Measurements from ENCODE around the gene CYP27B1. TPM values are rescaled to one million over a fixed set of nuclear protein-coding genes. Genes with fewer than 3 reads are reported as not detected.

CYP27B1 gene
- total RNA-seq, 1 experiment from 2014 or later = 6.9 TPM

DNA sequence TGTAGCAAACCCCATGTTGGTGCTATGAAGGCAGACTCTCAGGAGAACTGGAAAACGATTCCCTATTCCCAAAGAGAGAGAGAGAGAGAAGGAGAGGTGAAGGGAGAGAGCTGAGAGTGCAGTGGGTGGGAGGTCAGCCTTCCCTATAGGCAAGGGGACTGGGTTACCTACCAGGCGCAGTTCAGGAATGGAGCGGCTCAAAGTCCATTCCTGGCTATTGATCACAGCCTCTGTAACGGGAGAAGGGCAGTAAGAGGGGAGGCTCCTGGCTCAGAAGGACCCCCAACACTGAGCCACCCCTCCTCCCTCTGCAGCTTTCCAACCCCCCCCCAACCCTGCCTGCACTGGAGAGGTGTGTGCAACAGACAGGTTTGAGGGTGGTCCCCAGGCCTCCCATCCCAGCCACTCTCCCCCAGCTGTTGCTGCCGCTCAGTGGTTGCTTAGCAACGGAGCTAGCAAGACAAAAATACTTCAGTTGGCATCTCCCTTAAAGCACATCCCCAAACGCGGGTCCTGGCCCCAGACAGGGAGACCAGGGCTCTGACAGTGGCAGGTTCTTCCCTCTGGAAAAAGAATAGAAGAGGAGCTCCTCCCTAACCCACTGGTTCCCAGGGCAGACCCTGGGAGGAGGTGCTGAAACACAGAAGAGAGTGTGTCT is 31.6 kb downstream of the CYP27B1 start:
- no peaks in the 10 kb centered on the region for H3K9me3 Mint-ChIP-seq (ENCODE audit: unreplicated experiment)
- Histone ChIP-seq H3K4me1 (peaks cover 12% of the 10 kb centered on the region), H3K4me3 (ENCODE audit: low read depth, low read length) (no peak overlapping the region), H3K36me3 (ENCODE audit: control insufficient read depth, insufficient read depth, low read length) (no peaks in the 10 kb centered on the region), H3K27me3 (replicated peaks; ENCODE audit: control insufficient read depth, insufficient read depth, low read length) (peaks cover 7% of the 10 kb centered on the region), H3K9me3 (no peaks in the 10 kb centered on the region)
- ChIA-PET CTCF (interaction anchor here (0.6 to 3.8 kb wide), 7 partner anchors 9 to 607 kb away, joined by 3 to 32 read pairs (median 4); partner anchors contain the start of genes B4GALNT1, GLI1 and TSPAN31), POLR2A (interaction anchor here (0.7 kb wide), 1 partner anchor 9 kb away, joined by 5 read pairs; no protein-coding TSS in a partner anchor)
- BruUV-seq (replicated peaks) = no TSS peak
- peaks cover 17% of the 10 kb centered on the region for H3K4me1 Mint-ChIP-seq (ENCODE audit: low read depth, unreplicated experiment)
- TF ChIP-seq, protein P1, sequence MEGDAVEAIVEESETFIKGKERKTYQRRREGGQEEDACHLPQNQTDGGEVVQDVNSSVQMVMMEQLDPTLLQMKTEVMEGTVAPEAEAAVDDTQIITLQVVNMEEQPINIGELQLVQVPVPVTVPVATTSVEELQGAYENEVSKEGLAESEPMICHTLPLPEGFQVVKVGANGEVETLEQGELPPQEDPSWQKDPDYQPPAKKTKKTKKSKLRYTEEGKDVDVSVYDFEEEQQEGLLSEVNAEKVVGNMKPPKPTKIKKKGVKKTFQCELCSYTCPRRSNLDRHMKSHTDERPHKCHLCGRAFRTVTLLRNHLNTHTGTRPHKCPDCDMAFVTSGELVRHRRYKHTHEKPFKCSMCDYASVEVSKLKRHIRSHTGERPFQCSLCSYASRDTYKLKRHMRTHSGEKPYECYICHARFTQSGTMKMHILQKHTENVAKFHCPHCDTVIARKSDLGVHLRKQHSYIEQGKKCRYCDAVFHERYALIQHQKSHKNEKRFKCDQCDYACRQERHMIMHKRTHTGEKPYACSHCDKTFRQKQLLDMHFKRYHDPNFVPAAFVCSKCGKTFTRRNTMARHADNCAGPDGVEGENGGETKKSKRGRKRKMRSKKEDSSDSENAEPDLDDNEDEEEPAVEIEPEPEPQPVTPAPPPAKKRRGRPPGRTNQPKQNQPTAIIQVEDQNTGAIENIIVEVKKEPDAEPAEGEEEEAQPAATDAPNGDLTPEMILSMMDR (IDR thresholded peaks at IDR 0.05; ENCODE audit: insufficient read depth in 1 of 2, low read depth in 1 of 2, low read length in 1 of 2, severe bottlenecking in 1 of 2, unreplicated experiment in 1 of 2) = no peak
- H3K4me3 Mint-ChIP-seq (ENCODE audit: unreplicated experiment) = peak overlapping the region; percentile 68
- H3K36me3 Mint-ChIP-seq (ENCODE audit: insufficient read depth, unreplicated experiment) = no peaks in the 10 kb centered on the region
- DNase-seq = no peak
- intact Hi-C loops (cut with micrococcal nuclease; ENCODE audit: unreplicated experiment) = loop anchor here (5.0 kb wide), 2 partner anchors 43 to 278 kb away; partner anchors contain the start of genes GLI1, INHBE and OS9
- no peak overlapping the region for H3K27ac Mint-ChIP-seq (ENCODE audit: unreplicated experiment)
- H3K27me3 Mint-ChIP-seq (ENCODE audit: insufficient read depth, unreplicated experiment) = peaks cover 30% of the 10 kb centered on the region

DNA sequence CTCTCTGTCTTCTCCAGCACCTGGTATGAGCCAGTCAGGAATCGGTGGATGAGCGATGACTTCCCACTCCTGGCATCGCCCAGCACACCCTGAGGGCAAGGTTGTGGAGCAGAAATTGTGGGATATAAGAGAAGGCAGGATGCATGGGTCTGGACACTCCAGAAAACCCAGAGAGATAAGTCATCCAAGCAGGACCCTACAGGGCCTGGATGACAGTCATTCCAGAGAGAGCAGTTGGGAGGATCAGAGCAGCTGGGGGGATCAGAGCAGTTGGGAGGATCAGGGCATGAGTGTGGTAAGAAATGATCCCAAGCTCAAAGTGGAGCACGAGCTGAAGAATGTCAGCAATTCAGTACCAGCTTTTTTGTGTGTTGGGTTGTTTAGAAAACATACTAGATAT is 32.3 kb downstream of the CYP27B1 start:
- no peak overlapping the region for H3K4me3 ChIP-seq (ENCODE audit: low read depth, low read length)
- Mint-ChIP-seq H3K4me1 (ENCODE audit: low read depth, unreplicated experiment) (peaks cover 17% of the 10 kb centered on the region), H3K27me3 (ENCODE audit: insufficient read depth, unreplicated experiment) (peaks cover 30% of the 10 kb centered on the region), H3K36me3 (ENCODE audit: insufficient read depth, unreplicated experiment) (no peaks in the 10 kb centered on the region), H3K9me3 (ENCODE audit: unreplicated experiment) (no peaks in the 10 kb centered on the region), H3K4me3 (ENCODE audit: unreplicated experiment) (no peak overlapping the region), H3K27ac (ENCODE audit: unreplicated experiment) (no peak overlapping the region)
- ChIA-PET POLR2A (no interaction called here), CTCF (interaction anchor here (1.7 to 3.8 kb wide), 2 partner anchors 8 to 151 kb away, joined by 8 to 32 read pairs; no protein-coding TSS in a partner anchor)
- TF ChIP-seq, protein P1 (IDR thresholded peaks at IDR 0.05; ENCODE audit: insufficient read depth in 1 of 2, low read depth in 1 of 2, low read length in 1 of 2, severe bottlenecking in 1 of 2, unreplicated experiment in 1 of 2) = no peak
- BruUV-seq (replicated peaks) = no TSS peak
- H3K9me3 ChIP-seq = no peaks in the 10 kb centered on the region
- peaks cover 7% of the 10 kb centered on the region for H3K27me3 ChIP-seq (replicated peaks; ENCODE audit: control insufficient read depth, insufficient read depth, low read length)
- DNase-seq = no peak
- H3K4me1 ChIP-seq = peaks cover 12% of the 10 kb centered on the region
- intact Hi-C loops (cut with micrococcal nuclease; ENCODE audit: unreplicated experiment) = no loop called here
- H3K36me3 ChIP-seq (ENCODE audit: control insufficient read depth, insufficient read depth, low read length) = no peaks in the 10 kb centered on the region

DNA sequence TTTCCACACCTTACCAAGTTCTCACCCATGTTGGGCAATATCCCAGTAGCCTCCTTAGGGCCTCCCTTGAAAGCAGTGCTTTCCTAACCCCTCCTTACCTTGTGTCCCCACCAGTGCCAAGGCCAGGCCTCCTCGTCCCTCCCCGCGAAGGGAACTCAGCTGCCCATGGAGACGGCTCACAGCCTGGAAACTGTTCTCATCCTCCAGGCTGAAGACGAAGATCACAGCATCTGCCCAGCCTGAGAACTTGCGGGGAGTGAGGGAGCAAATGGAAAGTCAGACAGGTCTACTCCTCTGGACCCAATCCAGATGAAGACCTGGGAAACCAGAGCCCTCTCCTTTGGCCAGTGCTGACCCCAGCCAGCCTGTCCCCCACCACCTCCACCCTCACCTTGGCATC is 33.0 kb downstream of the CYP27B1 start:
- H3K9me3 ChIP-seq = no peaks in the 10 kb centered on the region
- ChIA-PET POLR2A (no interaction called here), CTCF (no interaction called here)
- H3K36me3 Mint-ChIP-seq (ENCODE audit: insufficient read depth, unreplicated experiment) = no peaks in the 10 kb centered on the region
- BruUV-seq (replicated peaks) = no TSS peak
- H3K9me3 Mint-ChIP-seq (ENCODE audit: unreplicated experiment) = no peaks in the 10 kb centered on the region
- no peak overlapping the region for H3K27ac Mint-ChIP-seq (ENCODE audit: unreplicated experiment)
- no peaks in the 10 kb centered on the region for H3K36me3 ChIP-seq (ENCODE audit: control insufficient read depth, insufficient read depth, low read length)
- no peak overlapping the region for H3K4me3 Mint-ChIP-seq (ENCODE audit: unreplicated experiment)
- peaks cover 7% of the 10 kb centered on the region for H3K27me3 ChIP-seq (replicated peaks; ENCODE audit: control insufficient read depth, insufficient read depth, low read length)
- no peak overlapping the region for H3K4me3 ChIP-seq (ENCODE audit: low read depth, low read length)
- DNase-seq = no peak
- TF ChIP-seq, protein P1 (IDR thresholded peaks at IDR 0.05; ENCODE audit: insufficient read depth in 1 of 2, low read depth in 1 of 2, low read length in 1 of 2, severe bottlenecking in 1 of 2, unreplicated experiment in 1 of 2) = no peak
- peaks cover 27% of the 10 kb centered on the region for H3K27me3 Mint-ChIP-seq (ENCODE audit: insufficient read depth, unreplicated experiment)
- intact Hi-C loops (cut with micrococcal nuclease; ENCODE audit: unreplicated experiment) = no loop called here
- H3K4me1 ChIP-seq = peaks cover 12% of the 10 kb centered on the region
- H3K4me1 Mint-ChIP-seq (ENCODE audit: low read depth, unreplicated experiment) = peaks cover 17% of the 10 kb centered on the region
